Progenitor cell of endocrine pancreas (in vitro differentiated cells): Measurements from ENCODE around the gene LRP6. TPM values are rescaled to one million over a fixed set of nuclear protein-coding genes. Genes with fewer than 3 reads are reported as not detected.

ENCODE experiments used
- DNase-seq: peaks from one replicate; pipeline ENCODE4 v3.0.0; 2021; ENCODE audit warnings: low spot score; ENCODE audit not compliant: unreplicated experiment
- H3K27ac Mint-ChIP-seq: 2 replicates; pipeline ENCODE4 v1.8.0; 2021; ENCODE audit warnings: mild to moderate bottlenecking, moderate library complexity, mixed read lengths
- H3K27me3 Mint-ChIP-seq: 2 replicates; pipeline ENCODE4 v1.8.0; 2021; ENCODE audit warnings: mixed read lengths
- H3K36me3 Mint-ChIP-seq: 2 replicates; pipeline ENCODE4 v1.8.0; 2022; ENCODE audit warnings: mixed read lengths; ENCODE audit not compliant: insufficient read depth
- H3K4me1 Mint-ChIP-seq: 2 replicates; pipeline ENCODE4 v1.8.0; 2021; ENCODE audit warnings: low read depth, mixed read lengths
- H3K4me3 Mint-ChIP-seq: 2 replicates; pipeline ENCODE4 v1.8.0; 2021; ENCODE audit warnings: low read depth, mild to moderate bottlenecking, moderate library complexity, mixed read lengths
- H3K9me3 Mint-ChIP-seq: 2 replicates; pipeline ENCODE4 v1.8.0; 2021; ENCODE audit warnings: low read depth, mixed read lengths
- microRNA-seq: library from miRNA; unstranded; fragments of <30 nt; microRNA quantifications from one replicate; pipeline ENCODE4 v1.1.0, GENCODE V29; 2020; ENCODE audit warnings: borderline number of aligned reads; ENCODE audit not compliant: unreplicated experiment
- total RNA-seq: library from RNA; stranded (reverse); gene quantifications from 2 replicates; pipeline ENCODE4 v1.2.1, GENCODE V29; 2021
- TF ChIP-seq, protein P1 (sequence below): fragments of 200-600 bp; sonication (generic); IDR thresholded peaks from one replicate; pipeline ENCODE4 v1.5.0; 2021; ENCODE audit warnings: antibody characterized with exemption, mild to moderate bottlenecking; ENCODE audit not compliant: unreplicated experiment

Gene LRP6
- total RNA-seq, 1 donor from 2014 or later = 163 TPM

DNA sequence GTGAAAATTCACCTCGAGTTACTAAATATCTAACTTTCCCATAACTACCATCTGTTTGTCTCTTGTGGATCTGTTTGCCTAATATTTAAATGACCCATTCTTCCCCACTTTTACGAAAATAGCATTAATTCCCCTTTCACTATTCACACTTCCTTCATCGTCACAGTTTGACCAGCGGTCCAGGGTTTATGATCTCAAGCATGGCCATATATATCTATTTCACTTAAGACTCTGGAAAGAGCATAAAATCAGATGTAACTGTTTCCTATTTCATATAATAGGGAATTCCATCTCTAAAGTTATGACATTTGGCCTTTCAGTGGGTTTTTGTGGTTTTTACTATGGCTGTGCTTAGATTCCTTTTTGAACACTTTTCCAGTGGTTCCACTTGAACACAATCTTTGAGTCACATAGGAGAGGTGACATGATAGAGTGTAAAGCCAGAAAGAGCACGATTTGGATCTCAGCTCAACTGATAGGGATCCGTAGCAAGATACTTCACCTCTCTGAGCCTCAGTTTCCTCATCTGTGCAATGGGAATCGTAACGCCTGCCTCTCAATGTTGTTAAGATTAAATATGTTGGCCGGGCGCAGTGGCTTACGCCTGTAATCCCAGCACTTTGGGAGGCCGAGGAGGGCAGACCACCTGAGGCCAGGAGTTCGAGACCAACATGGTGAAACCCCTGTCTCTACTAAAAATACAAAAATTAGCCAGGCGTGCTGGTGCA lies 196.9 kb downstream of the LRP6 start:
- H3K4me3 Mint-ChIP-seq = no peak overlapping the region
- H3K27ac Mint-ChIP-seq = no peak overlapping the region
- peaks cover 13% of the 10 kb centered on the region for H3K27me3 Mint-ChIP-seq
- TF ChIP-seq, protein P1, sequence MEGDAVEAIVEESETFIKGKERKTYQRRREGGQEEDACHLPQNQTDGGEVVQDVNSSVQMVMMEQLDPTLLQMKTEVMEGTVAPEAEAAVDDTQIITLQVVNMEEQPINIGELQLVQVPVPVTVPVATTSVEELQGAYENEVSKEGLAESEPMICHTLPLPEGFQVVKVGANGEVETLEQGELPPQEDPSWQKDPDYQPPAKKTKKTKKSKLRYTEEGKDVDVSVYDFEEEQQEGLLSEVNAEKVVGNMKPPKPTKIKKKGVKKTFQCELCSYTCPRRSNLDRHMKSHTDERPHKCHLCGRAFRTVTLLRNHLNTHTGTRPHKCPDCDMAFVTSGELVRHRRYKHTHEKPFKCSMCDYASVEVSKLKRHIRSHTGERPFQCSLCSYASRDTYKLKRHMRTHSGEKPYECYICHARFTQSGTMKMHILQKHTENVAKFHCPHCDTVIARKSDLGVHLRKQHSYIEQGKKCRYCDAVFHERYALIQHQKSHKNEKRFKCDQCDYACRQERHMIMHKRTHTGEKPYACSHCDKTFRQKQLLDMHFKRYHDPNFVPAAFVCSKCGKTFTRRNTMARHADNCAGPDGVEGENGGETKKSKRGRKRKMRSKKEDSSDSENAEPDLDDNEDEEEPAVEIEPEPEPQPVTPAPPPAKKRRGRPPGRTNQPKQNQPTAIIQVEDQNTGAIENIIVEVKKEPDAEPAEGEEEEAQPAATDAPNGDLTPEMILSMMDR = no peak
- peaks cover 4% of the 10 kb centered on the region for H3K9me3 Mint-ChIP-seq
- H3K4me1 Mint-ChIP-seq = peaks cover 28% of the 10 kb centered on the region
- no peaks in the 10 kb centered on the region for H3K36me3 Mint-ChIP-seq
- no peak for DNase-seq

GRCh38 chr12:12068751-12069150 lies 198.1 kb downstream of the LRP6 start:
- Mint-ChIP-seq H3K27me3 (peaks cover 18% of the 10 kb centered on the region), H3K27ac (no peak overlapping the region), H3K36me3 (no peaks in the 10 kb centered on the region), H3K9me3 (peaks cover 4% of the 10 kb centered on the region), H3K4me3 (no peak overlapping the region), H3K4me1 (peaks cover 33% of the 10 kb centered on the region)
- no peak for DNase-seq
- TF ChIP-seq, protein P1 = no peak

Small RNA genes lying within 50 kb of the gene (microRNA-seq; reads per million reads assigned to microRNA genes)
- not detected for gene MIR1244-4

Other genes starting within 250 kb of the LRP6 start
- 1.1 and 1.4 TPM in 2 replicates for gene BCL2L14, start 196.1 kb downstream of the LRP6 start, total RNA-seq
- 30.1 and 30.7 TPM in 2 replicates for gene MANSC1, start 83.2 kb upstream of the LRP6 start, total RNA-seq
- gene BORCS5, start 90.0 kb upstream of the LRP6 start, total RNA-seq = 22.0 and 25.2 TPM in 2 replicates